IPS DF 19.7 (cell line): ENCODE data around the gene SUCLA2.
"Not testable (repeated sequence)": the region's sequence is repeated elsewhere in the genome, so short reads cannot be mapped to it uniquely, and the experiment has no call there.

Experiments
- DNase-seq: peaks from one replicate; pipeline ENCODE4 v3.0.0-alpha.2; 2013; ENCODE audit warnings: low read depth, low spot score

SUCLA2 gene

DNA sequence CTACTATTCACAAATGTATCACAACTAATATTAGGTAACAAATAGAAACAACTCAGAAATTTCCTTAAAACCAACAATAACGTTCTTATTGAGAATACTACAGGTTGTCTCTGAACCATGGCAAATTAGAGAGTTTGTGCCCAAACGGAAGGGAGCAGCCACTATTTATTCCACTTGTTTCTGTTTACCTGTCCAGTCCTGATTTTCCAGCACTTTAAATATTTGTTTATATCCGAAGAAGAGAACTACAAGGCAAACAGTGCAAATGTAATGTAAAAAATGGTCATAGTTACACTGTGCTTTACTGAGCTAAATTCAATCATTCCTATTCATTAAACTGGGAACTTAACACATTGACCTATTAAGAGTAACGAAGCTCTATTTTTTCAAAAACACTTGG, 9.2 kb downstream of the SUCLA2 start:
- no peak for DNase-seq

DNA sequence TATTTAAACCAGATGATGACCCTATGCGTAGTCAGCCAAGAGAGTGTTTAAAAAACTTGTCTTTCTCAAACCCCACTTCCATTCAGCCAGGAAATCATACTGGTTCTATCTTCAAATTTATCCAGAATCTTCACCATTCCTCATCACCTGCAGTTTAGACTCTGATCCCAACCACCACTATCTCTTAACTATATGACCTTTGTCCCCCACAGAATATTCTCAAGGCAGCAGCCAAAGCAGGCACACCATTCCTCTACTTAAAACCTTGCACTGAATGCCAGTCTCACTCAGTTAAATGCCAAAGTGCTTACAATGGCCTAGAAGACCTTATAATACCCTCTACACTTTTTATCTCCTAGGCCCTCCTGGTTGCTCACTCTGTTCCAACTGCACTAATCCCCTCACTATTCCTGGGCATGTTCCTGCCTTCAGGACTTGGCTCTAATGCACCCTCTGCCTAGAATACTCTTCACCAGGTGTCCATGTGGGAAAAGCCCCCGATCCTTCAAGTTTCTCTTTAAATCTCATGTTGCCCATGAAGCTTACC, 10.1 kb downstream of the SUCLA2 start:
- DNase-seq, result no peak

DNA sequence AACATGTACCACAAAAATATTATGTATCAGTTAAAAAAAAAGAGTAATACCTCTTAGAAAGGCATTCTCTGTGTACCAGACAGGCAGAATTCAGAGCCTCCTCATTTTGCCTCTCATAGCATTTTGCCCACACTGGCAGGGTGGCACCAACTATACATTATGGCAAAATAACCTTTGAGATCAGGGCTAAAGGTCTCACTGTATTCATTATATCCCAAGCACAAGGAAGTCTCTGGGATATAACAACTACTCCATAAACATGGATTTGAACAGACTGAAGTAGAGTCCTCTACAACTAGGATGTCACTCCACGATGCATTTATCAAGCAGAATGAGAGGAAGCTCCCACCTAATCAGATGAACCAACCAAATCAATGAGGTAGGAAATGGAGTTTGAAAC, 10.6 kb downstream of the SUCLA2 start:
- DNase-seq, result no peak

DNA sequence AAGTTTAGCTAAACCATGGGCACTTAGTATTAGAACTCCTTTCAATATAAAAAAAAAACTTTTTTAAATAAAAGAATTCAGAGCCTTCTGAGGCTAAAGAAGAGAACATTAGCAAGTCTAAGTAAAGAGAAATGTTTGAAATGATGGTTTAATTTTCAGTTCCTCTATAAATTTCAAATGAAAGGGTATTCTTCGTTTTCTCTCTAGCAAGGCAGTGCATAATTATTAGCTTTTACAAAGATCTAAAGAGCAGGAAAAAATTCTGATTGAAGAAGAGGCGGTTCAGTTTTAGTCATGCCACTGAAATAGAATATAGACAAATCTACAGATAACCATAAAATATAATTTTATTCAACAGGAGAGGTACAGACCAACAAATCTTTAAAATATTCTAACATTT, 18.0 kb downstream of the SUCLA2 start:
- no peak for DNase-seq

DNA sequence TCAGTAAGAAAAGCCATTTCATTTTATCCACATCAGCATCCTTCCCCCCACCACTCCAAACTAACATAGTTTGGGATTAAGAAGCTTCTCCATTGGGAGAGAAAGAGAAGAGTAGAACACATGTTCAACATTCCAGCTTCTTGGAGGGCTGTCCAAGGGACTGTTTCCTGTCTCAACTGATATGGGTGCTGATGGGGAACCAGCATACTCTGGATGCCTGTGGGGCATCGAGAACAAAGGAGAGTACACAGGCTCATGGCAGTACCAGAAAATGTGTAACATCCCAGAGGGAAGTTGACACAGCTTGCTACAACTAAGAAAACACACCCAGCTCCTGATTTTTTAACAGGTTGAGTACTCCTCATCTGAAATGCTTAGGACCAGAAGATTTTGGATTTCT, 24.7 kb downstream of the SUCLA2 start:
- DNase-seq, result no peak

DNA sequence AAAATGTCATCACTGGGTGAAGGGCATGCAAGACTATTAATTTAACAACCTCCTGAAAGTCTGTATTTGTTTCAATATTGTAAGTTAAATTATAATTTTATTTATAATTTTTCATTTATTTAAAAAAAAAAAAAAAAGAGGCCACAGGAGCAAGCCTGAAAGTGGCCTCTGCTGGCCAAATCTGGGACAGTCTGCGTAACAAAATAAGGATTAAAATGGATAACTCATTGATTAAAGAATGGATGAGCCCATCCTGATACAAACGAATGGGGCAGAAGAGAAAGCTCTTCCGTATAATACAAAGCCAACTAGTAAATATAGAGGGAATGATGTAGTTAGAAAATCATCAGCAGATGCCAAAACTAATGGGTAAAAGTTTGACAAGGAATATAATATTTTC, 36.2 kb downstream of the SUCLA2 start:
- no peak for DNase-seq

DNA sequence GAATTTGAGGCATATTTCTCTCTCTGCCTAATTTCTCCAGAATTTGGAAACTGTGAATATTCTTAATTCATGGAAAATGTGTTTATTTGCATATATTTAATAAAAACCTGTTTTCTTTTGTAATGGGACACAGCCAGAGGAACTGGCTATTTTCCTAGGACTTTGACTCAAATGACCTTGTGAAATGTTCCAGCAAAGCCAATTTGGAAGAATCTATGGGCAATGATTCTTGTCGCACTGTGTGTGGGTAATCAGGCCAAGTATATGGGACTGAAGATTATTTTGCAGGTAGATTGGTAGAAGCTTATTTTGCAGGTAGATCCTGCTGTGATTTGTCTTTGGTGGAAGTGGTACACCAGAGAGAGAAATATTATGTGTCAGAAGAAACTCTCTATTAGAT, 38.8 kb downstream of the SUCLA2 start:
- no peak for DNase-seq

DNA sequence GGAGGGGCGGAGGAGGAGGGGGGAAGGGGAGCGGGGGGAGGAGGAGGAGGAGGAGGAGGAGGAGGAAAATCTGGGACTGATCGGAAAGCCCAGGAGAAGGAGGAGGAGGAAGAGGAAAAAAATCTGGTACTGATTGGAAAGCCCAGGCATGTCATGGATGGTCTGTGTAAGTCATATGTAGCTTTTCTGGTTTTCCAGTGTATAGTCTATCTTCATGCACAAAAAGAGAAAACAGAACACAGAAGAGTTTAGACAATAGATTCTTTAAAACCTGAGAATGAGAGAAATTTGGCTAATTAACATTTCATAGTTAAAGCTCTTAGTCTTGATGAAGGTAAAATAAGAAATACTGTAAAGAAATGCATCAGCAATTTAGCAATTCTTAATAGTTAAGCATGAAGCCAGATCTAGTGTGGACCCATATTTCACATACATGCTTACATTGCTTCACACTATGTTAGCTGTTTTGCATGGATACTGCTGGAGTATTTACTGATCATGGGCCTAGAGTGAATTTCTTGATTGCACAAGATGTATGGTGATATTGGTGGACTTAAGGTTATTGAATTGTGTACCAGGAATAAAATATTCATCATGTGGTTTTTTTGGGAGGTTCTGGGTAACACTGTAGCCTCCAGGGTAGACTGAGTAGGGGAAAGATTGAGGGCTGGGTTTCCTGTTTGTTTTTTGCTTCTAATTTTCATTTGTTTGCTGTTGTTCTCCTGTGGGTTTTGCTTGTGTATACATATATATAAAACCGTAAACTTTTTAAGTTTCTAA, 41.4 kb downstream of the SUCLA2 start:
- no peak for DNase-seq

DNA sequence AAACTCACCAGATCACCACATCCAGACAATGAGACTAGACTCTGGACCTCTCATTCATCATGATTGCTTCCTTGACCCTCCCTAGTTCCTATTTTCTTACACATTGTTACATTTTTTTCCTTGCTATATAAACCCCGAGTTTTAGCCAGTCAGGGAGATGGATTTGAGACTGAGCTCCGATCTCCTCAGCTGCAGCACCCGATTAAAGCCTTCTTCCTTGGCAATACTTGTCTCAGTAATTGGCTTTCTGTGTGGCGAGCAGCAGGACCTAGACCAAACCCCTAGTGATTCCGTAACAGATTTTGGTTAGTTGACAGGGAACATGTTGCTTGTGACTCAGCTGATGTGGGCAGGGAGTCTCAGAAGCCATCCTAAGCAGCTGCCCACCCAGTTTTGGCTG, 44.0 kb downstream of the SUCLA2 start:
- no peak for DNase-seq

DNA sequence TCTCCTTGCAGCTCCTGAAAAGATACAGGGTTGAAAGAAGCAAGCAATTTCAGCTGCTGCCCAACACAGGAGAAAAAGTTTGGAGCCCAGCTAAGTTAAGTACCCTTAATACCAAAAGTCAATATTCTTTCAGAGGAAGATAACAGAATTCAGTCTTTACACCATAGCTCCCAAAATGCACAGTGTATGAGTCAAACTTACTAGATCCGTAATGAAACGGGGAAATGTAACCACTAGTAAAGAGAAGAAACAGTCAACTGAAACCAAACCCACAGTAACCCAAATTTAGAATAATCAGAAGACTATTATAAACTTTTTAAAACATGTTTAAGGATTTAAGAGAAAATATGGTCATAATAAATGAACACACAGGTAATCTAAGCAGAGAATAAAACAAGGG, 45.2 kb downstream of the SUCLA2 start:
- no peak for DNase-seq

DNA sequence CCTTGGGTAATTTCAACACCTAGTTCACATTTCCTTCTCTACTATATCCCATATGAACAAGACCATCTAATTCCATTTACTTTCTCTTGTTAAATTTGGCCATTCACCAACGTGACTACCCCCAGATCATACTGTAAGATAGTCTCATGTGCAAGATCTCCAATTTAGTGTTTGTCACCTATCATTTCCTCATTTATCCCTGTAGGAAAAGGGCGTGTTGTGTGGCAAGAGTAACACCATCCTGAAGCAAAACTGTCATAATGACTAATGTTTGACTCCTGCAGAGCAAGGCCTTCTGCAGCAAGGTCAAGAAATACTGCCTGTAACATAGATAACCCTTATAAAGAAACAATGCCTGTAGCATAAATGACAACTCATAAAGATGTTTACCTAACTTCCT, 51.3 kb downstream of the SUCLA2 start:
- DNase-seq, result no peak

DNA sequence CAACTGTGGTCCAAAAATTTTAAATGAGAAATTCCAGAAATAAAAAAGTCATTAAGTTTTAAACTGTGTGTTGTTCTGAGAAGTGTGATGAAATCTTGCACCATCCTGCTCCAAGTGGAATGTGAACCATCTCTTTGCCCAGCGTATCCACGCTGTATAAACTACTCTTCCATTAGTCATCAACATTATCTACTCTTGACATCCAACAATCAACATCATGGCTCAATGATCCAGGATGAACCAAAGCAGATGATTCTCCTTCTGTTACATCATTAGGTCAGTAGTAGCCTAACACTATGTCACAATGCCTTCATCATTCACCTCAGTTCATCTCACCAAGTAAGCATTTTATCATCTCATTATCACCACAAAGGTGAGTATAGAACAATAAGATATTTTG, 55.3 kb downstream of the SUCLA2 start:
- DNase-seq, result no peak

DNA sequence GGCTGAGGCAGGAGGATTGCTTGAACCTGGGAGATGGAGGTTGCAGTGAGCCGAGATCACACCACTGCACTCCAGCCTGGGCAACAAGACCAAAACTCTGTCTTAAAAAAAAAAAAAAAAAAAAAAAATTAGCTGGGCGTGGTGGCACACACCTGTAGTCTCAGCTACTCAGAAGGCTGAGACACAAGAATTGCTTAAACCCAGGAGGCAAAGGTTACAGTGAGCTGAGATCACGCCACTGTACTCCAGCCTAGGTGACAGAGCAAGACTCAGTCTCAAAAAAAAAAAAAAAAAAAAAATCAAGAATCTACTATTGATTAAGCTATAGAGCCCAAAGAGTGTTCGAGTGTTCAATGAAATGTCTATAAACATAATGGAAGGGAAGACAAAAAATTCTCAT, 55.9 kb downstream of the SUCLA2 start:
- DNase-seq, result not testable (repeated sequence)

DNA sequence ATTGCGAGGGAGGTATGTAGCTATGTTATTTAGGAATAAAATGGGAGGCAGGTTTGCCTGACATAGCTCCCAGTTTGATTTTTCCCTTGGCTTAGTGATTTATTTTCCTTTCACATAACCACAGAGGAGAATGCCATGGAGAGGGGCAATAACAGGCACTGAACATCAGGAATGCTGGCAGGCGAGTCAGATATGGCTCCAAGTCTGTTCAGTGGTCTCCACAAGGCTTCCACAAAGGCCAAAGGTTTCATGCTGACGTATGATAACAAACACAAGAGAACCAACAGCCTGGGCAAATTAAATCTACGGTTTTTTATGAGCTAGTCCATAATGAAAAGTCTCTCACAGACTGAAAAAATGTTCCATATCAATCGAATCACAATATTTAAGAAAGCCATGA, 66.7 kb downstream of the SUCLA2 start:
- no peak for DNase-seq

DNA sequence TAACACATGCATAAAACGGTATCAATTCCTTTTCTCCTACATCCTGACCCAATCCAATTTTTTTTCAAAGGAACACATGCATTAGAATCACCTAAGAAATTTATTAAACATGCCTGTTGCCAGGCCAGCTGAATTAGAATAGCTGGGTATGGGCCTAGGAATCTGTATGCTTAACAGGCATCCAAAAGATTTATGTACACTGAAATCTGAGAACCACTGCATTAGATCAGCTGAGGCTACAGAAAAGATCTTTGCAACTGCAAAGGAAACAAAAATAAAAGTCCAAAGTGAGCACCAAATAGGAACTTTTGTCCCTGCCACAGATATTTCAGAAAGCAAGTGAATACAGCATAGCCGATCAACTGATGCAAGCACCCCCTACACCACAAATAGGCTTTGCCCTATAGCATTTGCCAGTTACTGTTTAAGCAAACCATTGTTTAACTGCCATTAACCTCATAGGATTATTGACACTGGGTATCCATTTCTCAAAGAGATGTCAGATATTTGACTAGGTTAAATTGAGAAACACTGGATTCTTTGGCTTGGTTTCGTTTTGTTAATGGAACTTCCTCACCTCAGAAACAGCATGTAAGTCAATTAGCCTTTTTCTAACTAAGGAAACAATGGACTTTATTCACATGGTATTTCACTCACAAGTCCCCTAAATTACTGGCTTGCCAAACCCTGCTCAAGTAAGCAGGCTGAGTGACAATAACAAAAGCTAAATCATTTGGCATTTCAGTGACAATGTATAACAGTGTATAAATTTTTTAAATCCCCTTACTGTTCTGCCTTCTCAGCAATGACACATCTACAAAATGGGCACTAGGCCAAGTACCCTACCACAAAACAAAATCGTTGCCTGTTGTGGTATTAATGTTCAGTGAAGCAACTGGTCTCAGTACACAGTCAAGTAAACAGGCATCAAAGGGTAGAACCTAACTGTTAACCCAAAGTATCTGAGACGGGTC, 67.8 kb downstream of the SUCLA2 start:
- no peak for DNase-seq

DNA sequence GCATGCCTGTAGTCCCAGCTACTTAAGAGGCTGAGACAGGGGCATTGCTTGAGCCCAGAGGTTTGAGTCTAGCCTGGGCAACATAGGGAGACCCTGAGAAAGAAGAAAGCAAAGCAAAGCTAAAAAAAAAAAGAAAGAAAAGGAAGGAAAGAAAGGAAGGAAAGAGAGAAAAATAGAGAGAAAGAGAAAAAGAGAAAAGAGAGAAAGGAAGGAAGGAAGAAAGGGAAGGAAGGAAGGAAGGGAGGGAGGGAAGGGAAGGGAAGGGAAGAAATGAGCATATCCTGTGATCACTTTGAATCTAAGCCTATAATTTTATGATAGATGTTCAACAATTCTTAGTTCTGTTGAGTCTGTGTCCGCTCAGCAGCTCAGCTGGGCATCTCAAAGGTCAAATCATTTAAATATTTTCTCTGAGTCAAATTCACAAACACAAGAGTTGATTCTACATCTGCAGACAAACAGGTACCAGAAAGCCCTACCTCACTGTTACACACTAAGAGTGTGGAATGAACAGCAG, 70.4 kb downstream of the SUCLA2 start:
- no peak for DNase-seq

DNA sequence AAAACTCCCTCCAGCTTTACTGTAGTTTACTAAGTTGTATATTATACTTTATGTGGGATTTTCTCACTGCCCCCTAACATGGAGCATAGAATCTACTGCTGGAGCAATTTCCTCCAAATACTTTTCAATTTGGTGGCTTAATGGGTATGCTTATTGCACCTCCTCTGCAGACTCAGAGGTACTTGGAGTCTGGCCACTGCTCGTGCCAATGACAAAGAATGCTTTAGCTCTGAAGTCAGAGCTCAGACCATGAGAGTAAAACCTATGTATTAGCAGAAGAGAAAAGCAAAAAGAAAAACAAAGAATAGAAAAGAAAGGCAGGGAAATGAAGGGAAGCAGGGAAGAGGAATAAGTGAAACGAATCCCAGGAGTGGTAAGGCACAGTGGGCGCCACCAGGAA, 71.9 kb downstream of the SUCLA2 start:
- no peak for DNase-seq

DNA sequence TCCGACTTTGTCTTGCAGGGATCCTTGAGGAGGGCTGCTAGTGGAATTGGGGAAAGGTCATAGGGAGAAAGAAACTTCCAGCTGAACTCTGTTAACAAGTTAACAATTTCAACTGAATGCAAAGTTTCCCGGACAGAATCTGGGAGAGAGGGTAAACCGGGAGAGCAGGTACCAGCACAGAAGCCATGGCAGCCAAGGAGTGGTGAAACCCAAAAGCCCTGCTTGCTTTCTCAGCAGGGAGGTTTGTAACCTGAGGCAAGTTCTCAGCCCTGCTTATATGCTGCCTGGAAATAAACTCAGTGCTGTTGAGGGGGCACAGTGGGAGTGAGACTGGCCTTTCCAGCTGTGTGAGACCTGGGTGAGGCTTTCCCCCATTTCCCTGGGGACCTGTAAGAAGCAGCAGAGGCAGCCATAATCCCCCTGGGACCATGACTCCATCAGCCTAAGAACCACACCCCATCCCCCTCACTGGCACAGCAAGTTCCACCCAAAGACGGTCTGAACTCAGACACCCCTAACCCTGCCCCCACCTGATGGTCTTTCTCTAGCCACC, 84.0 kb downstream of the SUCLA2 start:
- no peak for DNase-seq

DNA sequence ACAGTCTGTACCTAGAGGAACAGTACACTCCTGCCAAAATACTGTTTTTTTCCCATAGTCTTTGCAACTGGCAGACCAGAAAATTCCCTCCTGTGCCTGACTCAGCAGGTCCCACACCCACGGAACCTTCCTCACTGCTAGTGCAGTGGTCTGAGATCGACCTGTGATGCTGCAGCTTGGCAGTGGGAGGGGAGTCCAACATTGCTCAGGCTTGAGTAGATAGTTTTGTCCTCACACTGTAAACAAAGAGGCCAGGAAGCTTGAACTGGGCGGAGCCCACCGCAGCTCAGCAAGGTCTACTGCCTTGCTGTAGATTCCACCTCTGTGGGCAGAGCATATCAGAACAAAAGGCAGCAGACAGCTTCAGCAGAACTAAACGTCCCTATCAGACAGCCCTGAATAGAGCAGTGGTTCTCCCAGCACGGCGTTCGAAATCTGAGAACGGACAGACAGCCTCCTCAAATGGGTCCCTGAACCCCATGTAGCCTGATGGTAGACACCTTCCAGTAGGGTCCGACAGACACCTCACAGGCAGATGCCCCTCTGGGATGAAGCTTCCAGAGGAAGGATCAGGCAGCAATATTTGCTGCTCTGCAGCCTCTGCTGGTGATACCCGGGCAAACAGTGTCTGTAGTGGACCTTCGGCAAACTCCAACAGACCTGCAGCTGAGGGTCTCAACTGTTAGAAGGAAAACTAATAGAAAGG, 92.7 kb downstream of the SUCLA2 start:
- DNase-seq, result no peak

DNA sequence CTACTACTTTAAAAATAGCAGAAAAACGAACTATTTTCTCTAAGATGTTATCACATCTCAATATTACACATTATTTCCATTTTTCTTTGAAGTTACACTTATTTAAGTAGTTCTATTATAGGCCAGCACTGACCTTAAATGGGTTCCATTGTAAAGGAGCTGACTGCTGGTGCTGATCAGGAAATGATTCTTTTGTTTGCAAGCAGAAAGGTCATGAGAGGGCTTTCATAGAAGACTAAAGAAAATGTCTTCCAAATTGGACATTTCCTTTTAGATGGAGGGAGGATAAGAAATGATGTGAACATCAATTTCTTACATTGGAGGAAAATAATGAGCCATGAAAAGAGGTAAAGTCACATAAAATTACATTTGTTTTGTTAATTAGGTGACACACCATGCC, 96.2 kb downstream of the SUCLA2 start:
- DNase-seq, result no peak

DNA sequence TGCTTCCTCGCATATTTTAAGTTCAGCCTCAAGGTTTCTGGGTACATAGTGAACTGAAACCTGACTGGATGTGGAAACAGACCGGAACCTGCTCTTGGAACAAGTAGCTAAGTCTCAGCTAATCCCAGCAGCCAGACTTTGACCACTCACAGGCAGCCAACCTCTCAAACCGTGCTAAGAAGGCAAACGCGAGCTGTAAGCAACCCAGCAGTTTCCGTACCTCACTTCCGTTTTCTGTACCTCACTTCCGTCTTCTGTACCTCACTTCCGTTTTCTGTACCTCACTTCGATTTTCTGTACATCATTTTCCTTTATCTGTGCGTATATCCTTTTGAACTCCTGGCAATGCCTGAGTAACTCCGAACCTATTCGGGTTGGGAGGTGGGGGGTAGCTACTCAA, 96.8 kb downstream of the SUCLA2 start:
- DNase-seq, result no peak
